HCT116 (cell line): Measurements from ENCODE around the gene ZNF426. TPM values are rescaled to one million over a fixed set of nuclear protein-coding genes. Genes with fewer than 3 reads are reported as not detected.

ENCODE experiments used
- ATAC-seq: fragments of 200-7000 bp; cut with Tn5 transposase; 2 replicates; pipeline ENCODE4 v1.9.1; 2020; ENCODE audit warnings: mild to moderate bottlenecking, moderate library complexity
- BruUV-seq: library from RNA; stranded (reverse); fragments of 400-500 nt; replicated peaks from 2 replicates; lab custom pipeline; 2021; lab: Mats Ljungman, UMichigan
- CTCF ChIA-PET: fragments of 300-600 bp; sonication (Branson Sonifier 250); formaldehyde crosslinking; loops from one replicate; lab custom pipeline; 2021; ENCODE audit warnings: antibody characterized with exemption; lab: Charles Lee
- POLR2A ChIA-PET: fragments of 300-600, 350-600 bp; sonication (Branson Sonifier 250); formaldehyde crosslinking; loops from one replicate; lab custom pipeline; 2021; ENCODE audit warnings: antibody characterized with exemption; lab: Charles Lee
- RAD21 ChIA-PET, 2 experiments: fragments of 300-600 bp; sonication (Branson Sonifier 250); formaldehyde crosslinking; loops; one replicate each; lab custom pipeline; 2023; ENCODE audit warnings: low total read pairs in 2 of 2; ENCODE audit not compliant: uncharacterized antibody in 2 of 2, unreplicated experiment in 2 of 2, low non-redundant PET in 1 of 2; lab: Charles Lee
- DNase-seq: peaks from one replicate; pipeline ENCODE4 v3.0.0-alpha.2; 2010; ENCODE audit warnings: low read depth, low spot score
- H2AFZ ChIP-seq: fragments of 200-600 bp; shearing (Covaris generic), sonication (generic); 2 replicates; pipeline ENCODE4 v1.6.1; 2017; ENCODE audit warnings: low read depth, mixed run types, mixed read lengths, antibody characterized with exemption, low read length; ENCODE audit not compliant: poor library complexity, severe bottlenecking
- H3K27ac ChIP-seq: 2 replicates; pipeline ENCODE4 v1.5.1; 2012; ENCODE audit warnings: low read depth, low read length
- H3K27me3 ChIP-seq: fragments of 200-600 bp; sonication (generic); 2 replicates; pipeline ENCODE4 v1.6.1; 2016; ENCODE audit warnings: mixed run types, low read length, mixed read lengths; ENCODE audit not compliant: insufficient read depth
- H3K36me3 ChIP-seq, 2 experiments: fragments of 200-500 bp in 1 of 2; fragments of 200-600 bp in 1 of 2; sonication (Bioruptor generic) in 1 of 2; sonication (generic) in 1 of 2; 2 replicates each; pipeline versions ENCODE4 v1.5.1 to v1.6.1; 2014 to 2016; ENCODE audit warnings: low read length in 2 of 2, inconsistent platforms in 1 of 2, mixed read lengths in 1 of 2, mixed run types in 1 of 2; ENCODE audit not compliant: insufficient read depth in 2 of 2, control insufficient read depth in 1 of 2
- H3K4me1 ChIP-seq, 2 experiments: fragments of 200-600 bp in 1 of 2; sonication (generic) in 1 of 2; 2 replicates each; pipeline versions ENCODE4 v1.5.1 to v1.6.1; 2012 to 2017; ENCODE audit warnings: low read length in 2 of 2, inconsistent platforms in 1 of 2, mild to moderate bottlenecking in 1 of 2, mixed read lengths in 1 of 2, mixed run types in 1 of 2, moderate library complexity in 1 of 2; ENCODE audit not compliant: insufficient read depth in 2 of 2, control insufficient read depth in 1 of 2
- H3K4me2 ChIP-seq: fragments of 200-600 bp; sonication (generic); 2 replicates; pipeline ENCODE4 v1.6.1; 2017; ENCODE audit warnings: mixed run types, low read length, mixed read lengths
- H3K4me3 ChIP-seq, 2 experiments: fragments of 200-600 bp in 1 of 2; sonication (generic) in 1 of 2; replicated peaks in 1 of 2; 2 replicates each; pipeline ENCODE4 v1.5.1; 2011 to 2016; ENCODE audit warnings: low read length in 2 of 2, control low read depth in 1 of 2, low read depth in 1 of 2, mild to moderate bottlenecking in 1 of 2, mixed read lengths in 1 of 2, mixed run types in 1 of 2
- H3K79me2 ChIP-seq: fragments of 200-600 bp; sonication (generic); 2 replicates; pipeline ENCODE4 v1.6.1; 2017; ENCODE audit warnings: mild to moderate bottlenecking, mixed run types, low read length, moderate library complexity, mixed read lengths; ENCODE audit not compliant: insufficient read depth
- H3K9ac ChIP-seq: fragments of 200-600 bp; sonication (generic); 2 replicates; pipeline ENCODE4 v1.6.1; 2016; ENCODE audit warnings: low read length, mixed read lengths
- H3K9me2 ChIP-seq: fragments of 200-600 bp; sonication (generic), shearing (Covaris generic); 2 replicates; pipeline ENCODE4 v1.6.1; 2017; ENCODE audit warnings: mixed run types, mild to moderate bottlenecking, moderate library complexity; ENCODE audit not compliant: insufficient read depth
- H3K9me3 ChIP-seq, 2 experiments: fragments of 200-500 bp in 1 of 2; fragments of 200-600 bp in 1 of 2; sonication (Bioruptor generic) in 1 of 2; sonication (generic) in 1 of 2; 2 replicates each; pipeline ENCODE4 v1.6.1; 2014 to 2017; ENCODE audit warnings: low read length in 2 of 2, mixed read lengths in 2 of 2, inconsistent platforms in 1 of 2, low read depth in 1 of 2, mild to moderate bottlenecking in 1 of 2, mixed run types in 1 of 2, moderate library complexity in 1 of 2; ENCODE audit not compliant: control insufficient read depth in 1 of 2, insufficient read depth in 1 of 2
- H4K20me1 ChIP-seq: fragments of 200-600 bp; sonication (generic), shearing (Covaris generic); 2 replicates; pipeline ENCODE4 v1.6.1; 2017; ENCODE audit warnings: mixed run types, mild to moderate bottlenecking, moderate library complexity; ENCODE audit not compliant: insufficient read depth
- EZH2 ChIP-seq: fragments of 200-600 bp; sonication (generic); IDR thresholded peaks from 2 replicates; pipeline ENCODE4 v1.6.1; 2017; ENCODE audit warnings: antibody characterized with exemption, mixed run types
- EZH2phosphoT487 ChIP-seq: fragments of 200-600 bp; IDR thresholded peaks from 2 replicates; pipeline ENCODE4 v1.6.1; 2018; ENCODE audit warnings: antibody characterized with exemption, borderline replicate concordance
- FOSL1 ChIP-seq: IDR thresholded peaks from 2 replicates; pipeline ENCODE4 v1.6.1; 2012; ENCODE audit warnings: low read depth
- POLR2AphosphoS5 ChIP-seq: IDR thresholded peaks from 2 replicates; pipeline ENCODE4 v1.6.1; 2011; ENCODE audit warnings: mild to moderate bottlenecking, low read depth, low read length, moderate library complexity
- REST ChIP-seq: IDR thresholded peaks from 2 replicates; pipeline ENCODE4 v1.6.1; 2012; ENCODE audit warnings: low read depth
- SIN3A ChIP-seq: IDR thresholded peaks from 2 replicates; pipeline ENCODE4 v1.6.1; 2012; ENCODE audit warnings: low read depth
- SP1 ChIP-seq: IDR thresholded peaks from 2 replicates; pipeline ENCODE4 v1.6.1; 2012; ENCODE audit warnings: low read depth
- SRF ChIP-seq: IDR thresholded peaks from 2 replicates; pipeline ENCODE4 v1.6.1; 2012; ENCODE audit warnings: low read depth
- YY1 ChIP-seq: IDR thresholded peaks from 2 replicates; pipeline ENCODE4 v1.6.1; 2011; ENCODE audit warnings: low read length, low read depth, moderate library complexity, mild to moderate bottlenecking; ENCODE audit not compliant: insufficient replicate concordance; ENCODE audit errors: extremely low read depth
- ZBTB33 ChIP-seq: IDR thresholded peaks from 2 replicates; pipeline ENCODE4 v1.6.1; 2011; ENCODE audit warnings: mild to moderate bottlenecking, low read length, moderate library complexity; ENCODE audit not compliant: insufficient replicate concordance; ENCODE audit errors: extremely low read depth
- ZFX ChIP-seq: fragments of 450-650 bp; IDR thresholded peaks from 2 replicates; pipeline ENCODE4 v1.6.1; 2017
- ZNF274 ChIP-seq: fragments of 200-500 bp; sonication (Bioruptor generic); IDR thresholded peaks from 2 replicates; pipeline ENCODE4 v1.6.1; 2014; ENCODE audit warnings: mild to moderate bottlenecking, low read depth, low read length, inconsistent platforms
- intact Hi-C: fragments of 100-400 bp; cut with micrococcal nuclease; formaldehyde crosslinking; loops from 2 replicates; pipeline ENCODE4 v1.10.0; 2022
- total RNA-seq: library from RNA; stranded (reverse); gene quantifications from one replicate; pipeline ENCODE4 v1.2.1, GENCODE V29; 2021; ENCODE audit not compliant: unreplicated experiment

The ZNF426 gene
- total RNA-seq, 1 experiment from 2014 or later = 1.7 TPM

- POLR2A ChIA-PET = no interaction called here
- RAD21 ChIA-PET = no interaction called here
- CTCF ChIA-PET = no interaction called here
These were observed 44.3 kb downstream of the ZNF426 start for GRCh38 chr19:9494096-9494495.

GRCh38 chr19:9487016-9487415, 51.4 kb downstream of the ZNF426 start:
- Histone ChIP-seq H3K27me3 (no peaks in the 10 kb centered on the region), H4K20me1 (no peaks in the 10 kb centered on the region), H3K9ac (no peak overlapping the region), H3K4me1 (no peaks in the 10 kb centered on the region), H3K79me2 (no peaks in the 10 kb centered on the region), H3K9me3 (peaks cover 8 to 15% of the 10 kb centered on the region in 2 experiments; a peak in 2 of 4 replicates), H3K27ac (no peak overlapping the region), H3K36me3 (no peaks in the 10 kb centered on the region), H3K9me2 (no peaks in the 10 kb centered on the region), H3K4me2 (no peak overlapping the region), H3K4me3 (no peak overlapping the region), H2AFZ (no peak overlapping the region)
- ChIA-PET RAD21 (no interaction called here), POLR2A (no interaction called here), CTCF (no interaction called here)
- ATAC-seq (no peak), DNase-seq (no peak)
- BruUV-seq = no TSS peak
- intact Hi-C loops = no loop called here
- TF ChIP-seq YY1 (no peak), REST (no peak), EZH2phosphoT487 (no peak), ZFX (no peak), FOSL1 (no peak), SP1 (no peak), ZNF274 (no peak), EZH2 (no peak), POLR2AphosphoS5 (no peak)

More at GRCh38 chr19:9494096-9494495, 44.3 kb downstream of the ZNF426 start:
- intact Hi-C loops = no loop called here
- Histone ChIP-seq H3K9ac (no peak overlapping the region), H4K20me1 (no peaks in the 10 kb centered on the region), H3K79me2 (no peaks in the 10 kb centered on the region), H3K9me2 (no peaks in the 10 kb centered on the region), H3K27me3 (no peaks in the 10 kb centered on the region), H3K9me3 (peaks cover 5 to 11% of the 10 kb centered on the region in 2 experiments; a peak in 2 of 4 replicates), H3K4me1 (no peaks in the 10 kb centered on the region), H2AFZ (no peak overlapping the region), H3K36me3 (no peaks in the 10 kb centered on the region), H3K27ac (no peak overlapping the region), H3K4me3 (no peak overlapping the region), H3K4me2 (no peak overlapping the region)
- no peak for ATAC-seq
- BruUV-seq = no TSS peak
- no peak for DNase-seq
- no peak for TF ChIP-seq SRF
- no peak for TF ChIP-seq SIN3A
- TF ChIP-seq ZBTB33 = no peak
